Measurements from ENCODE around the gene GNB1. TPM values are rescaled to one million over a fixed set of nuclear protein-coding genes. Genes with fewer than 3 reads are reported as not detected.

The GNB1 gene
- total and polyA plus RNA-seq, 4 donors = 114 to 338 (median 191) TPM

- H3K27me3 ChIP-seq (ENCODE audit: control insufficient read depth in 3 of 3, insufficient read depth in 3 of 3, low read length in 2 of 3) = no peaks in the 10 kb centered on the region
- H3K9me3 ChIP-seq (ENCODE audit: control insufficient read depth in 4 of 4, insufficient read depth in 3 of 4, low read length in 3 of 4) = no peaks in the 10 kb centered on the region
- WGBS, 2 donors = 61% methylated on average over 29 to 34 of the region's 34 CpGs
- H3K4me1 ChIP-seq (ENCODE audit: control insufficient read depth in 5 of 5, insufficient read depth in 5 of 5, low read length in 5 of 5) = peaks cover 0 to 9% (median 0%) of the 10 kb centered on the region in 5 donors
- H3K4me3 ChIP-seq = no peak overlapping the region
- DNase-seq (no peak), ATAC-seq (ENCODE audit: insufficient read depth, low FRiP score) (peak; percentile 89)
- peaks cover 4 to 71% (median 19%) of the 10 kb centered on the region in 4 donors for H3K36me3 ChIP-seq (ENCODE audit: control insufficient read depth in 4 of 4, insufficient read depth in 4 of 4, low read length in 4 of 4)
- peak overlapping the region in 1 of 2 donors; percentile 83 for H3K27ac ChIP-seq (ENCODE audit: low read depth in 1 of 2, low read length in 1 of 2)
- no peak overlapping the region for H3K9ac ChIP-seq (ENCODE audit: insufficient read depth in 1 of 2, low read length in 2 of 2)
- TF ChIP-seq, protein P1, sequence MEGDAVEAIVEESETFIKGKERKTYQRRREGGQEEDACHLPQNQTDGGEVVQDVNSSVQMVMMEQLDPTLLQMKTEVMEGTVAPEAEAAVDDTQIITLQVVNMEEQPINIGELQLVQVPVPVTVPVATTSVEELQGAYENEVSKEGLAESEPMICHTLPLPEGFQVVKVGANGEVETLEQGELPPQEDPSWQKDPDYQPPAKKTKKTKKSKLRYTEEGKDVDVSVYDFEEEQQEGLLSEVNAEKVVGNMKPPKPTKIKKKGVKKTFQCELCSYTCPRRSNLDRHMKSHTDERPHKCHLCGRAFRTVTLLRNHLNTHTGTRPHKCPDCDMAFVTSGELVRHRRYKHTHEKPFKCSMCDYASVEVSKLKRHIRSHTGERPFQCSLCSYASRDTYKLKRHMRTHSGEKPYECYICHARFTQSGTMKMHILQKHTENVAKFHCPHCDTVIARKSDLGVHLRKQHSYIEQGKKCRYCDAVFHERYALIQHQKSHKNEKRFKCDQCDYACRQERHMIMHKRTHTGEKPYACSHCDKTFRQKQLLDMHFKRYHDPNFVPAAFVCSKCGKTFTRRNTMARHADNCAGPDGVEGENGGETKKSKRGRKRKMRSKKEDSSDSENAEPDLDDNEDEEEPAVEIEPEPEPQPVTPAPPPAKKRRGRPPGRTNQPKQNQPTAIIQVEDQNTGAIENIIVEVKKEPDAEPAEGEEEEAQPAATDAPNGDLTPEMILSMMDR (IDR thresholded peaks at IDR 0.05; ENCODE audit: control extremely low read depth, extremely low read depth) = no peak
Measured at GRCh38 chr1:1758692-1759455, 132.0 kb downstream of the GNB1 start.

DNA sequence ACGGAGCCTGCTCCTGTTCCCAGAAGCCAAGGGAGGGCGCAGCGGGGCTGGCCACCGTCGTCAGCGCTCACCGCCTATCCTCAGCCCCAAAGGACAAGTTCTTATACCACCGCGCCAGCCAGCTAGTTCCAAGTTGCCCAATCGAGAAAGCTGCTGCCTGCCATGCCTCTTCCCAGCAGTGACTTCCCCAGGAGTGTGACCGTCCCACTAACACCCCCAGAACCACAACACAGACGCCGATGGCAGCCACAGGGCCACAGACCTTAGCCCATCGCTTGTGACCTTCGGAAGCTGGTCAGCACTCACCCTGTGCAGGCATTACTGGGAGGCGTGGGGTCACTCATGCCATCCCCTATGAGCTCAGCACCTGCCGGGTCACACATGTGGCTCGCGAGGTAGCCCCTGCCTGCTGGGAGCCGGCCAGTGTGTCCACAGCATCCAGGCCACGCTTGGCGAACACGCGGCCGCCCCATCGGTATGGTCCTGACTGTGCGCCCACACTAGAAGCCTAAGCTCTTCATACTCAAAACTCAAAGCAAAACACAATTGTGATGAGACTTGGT is 132.7 kb downstream of the GNB1 start:
- WGBS, 2 donors = 83 to 88% methylated on average over 27 of the region's 27 CpGs

GRCh38 chr1:1757422-1758058 is 133.3 kb downstream of the GNB1 start:
- Histone ChIP-seq H3K9me3 (ENCODE audit: control insufficient read depth in 4 of 4, insufficient read depth in 3 of 4, low read length in 3 of 4) (no peaks in the 10 kb centered on the region), H3K27ac (ENCODE audit: low read depth in 1 of 2, low read length in 1 of 2) (peak overlapping the region in 1 of 2 donors; percentile 55)

More for the DNA sequence above, 132.7 kb downstream of the GNB1 start:
- Histone ChIP-seq H3K9ac (ENCODE audit: insufficient read depth in 1 of 2, low read length in 2 of 2) (no peak overlapping the region), H3K27me3 (ENCODE audit: control insufficient read depth in 3 of 3, insufficient read depth in 3 of 3, low read length in 2 of 3) (no peaks in the 10 kb centered on the region), H3K36me3 (ENCODE audit: control insufficient read depth in 4 of 4, insufficient read depth in 4 of 4, low read length in 4 of 4) (peaks cover 4 to 76% (median 23%) of the 10 kb centered on the region in 4 donors), H3K4me1 (ENCODE audit: control insufficient read depth in 5 of 5, insufficient read depth in 5 of 5, low read length in 5 of 5) (peaks cover 0 to 8% (median 0%) of the 10 kb centered on the region in 5 donors), H3K4me3 (no peak overlapping the region), H3K9me3 (ENCODE audit: control insufficient read depth in 4 of 4, insufficient read depth in 3 of 4, low read length in 3 of 4) (no peaks in the 10 kb centered on the region), H3K27ac (ENCODE audit: low read depth in 1 of 2, low read length in 1 of 2) (peak overlapping the region in 1 of 2 donors; percentile 55)
- ATAC-seq (ENCODE audit: insufficient read depth, low FRiP score) = no peak
- TF ChIP-seq, protein P1 (IDR thresholded peaks at IDR 0.05; ENCODE audit: control extremely low read depth, extremely low read depth) = no peak
- no peak for DNase-seq

More at GRCh38 chr1:1757422-1758058, 133.3 kb downstream of the GNB1 start:
- peaks cover 0 to 8% (median 0%) of the 10 kb centered on the region in 5 donors for H3K4me1 ChIP-seq (ENCODE audit: control insufficient read depth in 5 of 5, insufficient read depth in 5 of 5, low read length in 5 of 5)
- H3K4me3 ChIP-seq = no peak overlapping the region
- no peaks in the 10 kb centered on the region for H3K27me3 ChIP-seq (ENCODE audit: control insufficient read depth in 3 of 3, insufficient read depth in 3 of 3, low read length in 2 of 3)
- TF ChIP-seq, protein P1 (IDR thresholded peaks at IDR 0.05; ENCODE audit: control extremely low read depth, extremely low read depth) = no peak
- 94 to 95% methylated on average over 25 of the region's 25 CpGs for WGBS, 2 donors
- no peak overlapping the region for H3K9ac ChIP-seq (ENCODE audit: insufficient read depth in 1 of 2, low read length in 2 of 2)
- ATAC-seq (ENCODE audit: insufficient read depth, low FRiP score) = no peak
- no peak for DNase-seq
- peaks cover 4 to 78% (median 23%) of the 10 kb centered on the region in 4 donors for H3K36me3 ChIP-seq (ENCODE audit: control insufficient read depth in 4 of 4, insufficient read depth in 4 of 4, low read length in 4 of 4)

Data from lung (tissue), 12 donors.